ENCODE data around the gene JAG2.

- TF ChIP-seq CTCF (IDR thresholded peaks at IDR 0.05) (no peak), EP300 (IDR thresholded peaks at IDR 0.05; ENCODE audit: low read depth) (no peak)
Observed at GRCh38 chr14:105126126-105126980, 42.2 kb downstream of the JAG2 start.
